ENCODE data around the gene EN1. TPM values are rescaled to one million over a fixed set of nuclear protein-coding genes. Genes with fewer than 3 reads are reported as not detected.

Gene EN1
- total and polyA plus RNA-seq, 2 of the 13 experiments (the other 11 are each of a cell fraction or from before 2014, with no cell fraction given): not detected

- ChIA-PET CTCF (ENCODE audit: low intra/inter-chr PET ratio, low total read pairs) (no interaction called here), POLR2A (no interaction called here)
- Histone ChIP-seq H3K79me2 (ENCODE audit: insufficient read depth, low read length) (no peaks in the 10 kb centered on the region), H3K27ac (ENCODE audit: extremely low read length, insufficient read depth, low read length) (no peak overlapping the region), H4K20me1 (ENCODE audit: insufficient read depth, low read length) (no peaks in the 10 kb centered on the region), H3K9me3 (ENCODE audit: low read length) (no peaks in the 10 kb centered on the region), H3K27me3 (ENCODE audit: control insufficient read depth in 1 of 2, insufficient read depth in 2 of 2, low read length in 2 of 2) (peaks cover 11 to 41% of the 10 kb centered on the region in 2 experiments; a peak in 4 of 5 replicates), H3K9ac (ENCODE audit: insufficient read depth, low read depth, low read length) (no peak overlapping the region), H3K4me3 (replicated peaks in 1 of 3; ENCODE audit: insufficient read depth in 1 of 3, low read depth in 2 of 3, low read length in 3 of 3) (no peak overlapping the region), H3K4me1 (ENCODE audit: insufficient read depth, low read length) (no peaks in the 10 kb centered on the region), H3K4me2 (ENCODE audit: low read depth, low read length) (no peak overlapping the region), H3K36me3 (replicated peaks in 1 of 2; ENCODE audit: control insufficient read depth in 1 of 2, insufficient read depth in 2 of 2, low read length in 2 of 2) (no peaks in the 10 kb centered on the region; a peak in 1 of 5 replicates), H2AFZ (ENCODE audit: low read length) (no peak overlapping the region)
- no peak; the same call in 2 of the 3 replicates for ATAC-seq
- no peak for FAIRE-seq
- BruUV-seq (replicated peaks): no TSS peak
- intact Hi-C loops (cut with micrococcal nuclease; ENCODE audit: unreplicated experiment) (no loop called here), in situ Hi-C loops (cut with HindIII; ENCODE audit: extremely low pct_ligation_motif_present, low pct_unique_long_range_greater_than_20kb) (no loop called here)
- WGBS (ENCODE audit: low lambda C conversion rate): 66% methylated on average over 18 of the region's 18 CpGs
- DNase-seq (ENCODE audit: low spot score): no peak
- TF ChIP-seq NRL (CRISPR knock-in tag; IDR thresholded peaks at IDR 0.05; ENCODE audit: borderline replicate concordance): no peak
- no peak for TF ChIP-seq RARA (CRISPR knock-in tag; IDR thresholded peaks at IDR 0.05)
- no peak for TF ChIP-seq NFYB (CRISPR knock-in tag; IDR thresholded peaks at IDR 0.05)
- TF ChIP-seq HNRNPL (IDR thresholded peaks at IDR 0.05; ENCODE audit: low read depth, low read length): no peak
- TF ChIP-seq, protein P1, sequence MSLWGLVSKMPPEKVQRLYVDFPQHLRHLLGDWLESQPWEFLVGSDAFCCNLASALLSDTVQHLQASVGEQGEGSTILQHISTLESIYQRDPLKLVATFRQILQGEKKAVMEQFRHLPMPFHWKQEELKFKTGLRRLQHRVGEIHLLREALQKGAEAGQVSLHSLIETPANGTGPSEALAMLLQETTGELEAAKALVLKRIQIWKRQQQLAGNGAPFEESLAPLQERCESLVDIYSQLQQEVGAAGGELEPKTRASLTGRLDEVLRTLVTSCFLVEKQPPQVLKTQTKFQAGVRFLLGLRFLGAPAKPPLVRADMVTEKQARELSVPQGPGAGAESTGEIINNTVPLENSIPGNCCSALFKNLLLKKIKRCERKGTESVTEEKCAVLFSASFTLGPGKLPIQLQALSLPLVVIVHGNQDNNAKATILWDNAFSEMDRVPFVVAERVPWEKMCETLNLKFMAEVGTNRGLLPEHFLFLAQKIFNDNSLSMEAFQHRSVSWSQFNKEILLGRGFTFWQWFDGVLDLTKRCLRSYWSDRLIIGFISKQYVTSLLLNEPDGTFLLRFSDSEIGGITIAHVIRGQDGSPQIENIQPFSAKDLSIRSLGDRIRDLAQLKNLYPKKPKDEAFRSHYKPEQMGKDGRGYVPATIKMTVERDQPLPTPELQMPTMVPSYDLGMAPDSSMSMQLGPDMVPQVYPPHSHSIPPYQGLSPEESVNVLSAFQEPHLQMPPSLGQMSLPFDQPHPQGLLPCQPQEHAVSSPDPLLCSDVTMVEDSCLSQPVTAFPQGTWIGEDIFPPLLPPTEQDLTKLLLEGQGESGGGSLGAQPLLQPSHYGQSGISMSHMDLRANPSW (CRISPR knock-in tag; IDR thresholded peaks at IDR 0.05; ENCODE audit: borderline replicate concordance): no peak
- TF ChIP-seq MYNN (CRISPR knock-in tag; IDR thresholded peaks at IDR 0.05; ENCODE audit: low read depth): no peak
- no peak for TF ChIP-seq THAP8 (CRISPR knock-in tag; IDR thresholded peaks at IDR 0.05; ENCODE audit: borderline replicate concordance)
- TF ChIP-seq NFKB2 (CRISPR knock-in tag; IDR thresholded peaks at IDR 0.05; ENCODE audit: borderline replicate concordance): no peak
- TF ChIP-seq ZNF574 (CRISPR knock-in tag; IDR thresholded peaks at IDR 0.05): no peak
- no peak for TF ChIP-seq ZNF629 (CRISPR knock-in tag; conservative IDR thresholded peaks at IDR 0.05)
- no peak for TF ChIP-seq ZNF234 (CRISPR knock-in tag; conservative IDR thresholded peaks at IDR 0.05)
- TF ChIP-seq TP53 (CRISPR knock-in tag; conservative IDR thresholded peaks at IDR 0.05): no peak
- no peak for TF ChIP-seq PRDM4 (CRISPR knock-in tag; IDR thresholded peaks at IDR 0.05; ENCODE audit: borderline replicate concordance)
- TF ChIP-seq ZNF773 (CRISPR knock-in tag; IDR thresholded peaks at IDR 0.05; ENCODE audit: borderline replicate concordance): no peak
- no peak for TF ChIP-seq CENPX (CRISPR knock-in tag; IDR thresholded peaks at IDR 0.05)
- TF ChIP-seq ZNF510 (CRISPR knock-in tag; IDR thresholded peaks at IDR 0.05; ENCODE audit: low read depth): no peak
Observed at GRCh38 chr2:118834440-118834810, 13.0 kb downstream of the EN1 start.
